Breast epithelium (tissue), 3 donors: ENCODE data around the gene NDUFAF5.

ENCODE experiments used
- CTCF ChIP-seq, 3 donors: fragments of 450-650 bp; IDR thresholded peaks; one replicate each; pipeline ENCODE4 v1.5.1; 2016 to 2017; ENCODE audit warnings: antibody characterized with exemption in 3 of 3, mild to moderate bottlenecking in 3 of 3, moderate library complexity in 3 of 3
- POLR2A ChIP-seq: fragments of 450-650 bp; IDR thresholded peaks from one replicate; pipeline ENCODE4 v1.6.1; 2016; ENCODE audit warnings: antibody characterized with exemption, mild to moderate bottlenecking, moderate library complexity

GRCh38 chr20:13793001-13793400 is 8.2 kb downstream of the NDUFAF5 start:
- TF ChIP-seq CTCF (IDR thresholded peaks at IDR 0.05) (no peak), POLR2A (no peak)
